PC-3 (cell line): Measurements from ENCODE around the gene IFIT2.

Experiments
- CTCF ChIP-seq: fragments of 300-600 bp; sonication (generic); conservative IDR thresholded peaks from 2 replicates; pipeline ENCODE4 v1.5.1; 2017; ENCODE audit warnings: antibody characterized with exemption, low read depth, mild to moderate bottlenecking, low read length
- EZH2 ChIP-seq: fragments of 300-600 bp; sonication (generic); IDR thresholded peaks from one replicate; pipeline ENCODE4 v1.6.1; 2017; ENCODE audit warnings: antibody characterized with exemption, mild to moderate bottlenecking, low read length; ENCODE audit not compliant: unreplicated experiment
- EZH2phosphoT487 ChIP-seq: fragments of 300-600 bp; sonication (generic); IDR thresholded peaks from 2 replicates; pipeline ENCODE4 v1.6.1; 2018; ENCODE audit warnings: mild to moderate bottlenecking, antibody characterized with exemption, low read length, borderline replicate concordance

GRCh38 chr10:89256340-89256739 lies 45.5 kb upstream of the IFIT2 start:
- TF ChIP-seq CTCF (no peak), EZH2phosphoT487 (no peak), EZH2 (no peak)
